CD4-positive, alpha-beta T cell treated with Interleukin-15 for 1 hour (primary cell): ENCODE results near the gene NR1I2.

ENCODE experiments used
- DNase-seq: peaks from one replicate; pipeline ENCODE4 v3.0.0-alpha.2; 2020

The NR1I2 gene

DNA sequence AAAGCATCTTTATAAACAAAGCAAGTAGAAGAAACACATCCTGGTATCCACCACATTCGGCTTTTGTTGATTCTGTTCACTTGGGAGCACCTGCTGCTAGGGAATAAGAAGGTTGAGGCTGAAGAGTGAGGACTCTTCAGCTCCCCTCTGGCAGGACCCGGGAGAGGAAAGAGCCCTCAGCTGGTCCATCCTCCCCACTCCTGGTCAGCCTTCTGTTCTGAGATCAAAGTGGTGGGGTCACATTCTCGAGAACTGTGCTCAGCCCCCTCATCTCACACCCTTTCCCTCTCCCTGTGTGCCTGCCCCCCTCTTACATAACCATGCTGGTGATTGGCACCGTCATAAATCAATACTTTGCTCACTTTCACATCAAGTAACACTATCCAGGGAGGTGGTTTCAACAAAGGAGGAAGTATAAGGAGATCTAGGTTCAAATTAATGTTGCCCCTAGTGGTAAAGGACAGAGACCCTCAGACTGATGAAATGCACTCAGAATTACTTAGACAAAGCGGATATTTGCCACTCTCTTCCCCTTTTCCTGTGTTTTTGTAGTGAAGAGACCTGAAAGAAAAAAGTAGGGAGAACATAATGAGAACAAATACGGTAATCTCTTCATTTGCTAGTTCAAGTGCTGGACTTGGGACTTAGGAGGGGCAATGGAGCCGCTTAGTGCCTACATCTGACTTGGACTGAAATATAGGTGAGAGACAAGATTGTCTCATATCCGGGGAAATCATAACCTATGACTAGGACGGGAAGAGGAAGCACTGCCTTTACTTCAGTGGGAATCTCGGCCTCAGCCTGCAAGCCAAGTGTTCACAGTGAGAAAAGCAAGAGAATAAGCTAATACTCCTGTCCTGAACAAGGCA is at the start of gene NR1I2:
TSS of gene NR1I2 (plus strand) at position 772 of the 869 bp plus-strand sequence.
- DNase-seq, result no peak

- DNase-seq, result no peak
Measured at GRCh38 chr3:119733812-119734211, 48.1 kb upstream of the NR1I2 start.

DNA sequence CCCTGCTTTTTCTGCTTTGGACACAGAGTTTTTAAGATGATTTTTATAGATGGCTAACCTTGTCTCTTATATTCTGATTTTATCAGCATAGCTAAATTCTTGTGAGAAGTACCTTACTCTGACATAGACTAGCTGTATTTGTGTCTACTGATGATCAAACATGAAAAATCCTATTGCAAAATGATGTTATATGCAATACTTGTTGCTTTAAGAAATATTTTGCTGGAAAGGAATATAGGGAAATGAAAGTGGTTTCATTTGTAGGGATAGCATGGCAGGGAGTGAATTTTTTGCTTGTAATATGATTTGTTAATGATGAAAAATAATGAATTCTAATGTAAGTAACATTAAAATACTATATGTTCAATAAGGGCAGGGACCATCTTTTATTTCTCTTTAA is 43.2 kb upstream of the NR1I2 start:
- no peak for DNase-seq

DNA sequence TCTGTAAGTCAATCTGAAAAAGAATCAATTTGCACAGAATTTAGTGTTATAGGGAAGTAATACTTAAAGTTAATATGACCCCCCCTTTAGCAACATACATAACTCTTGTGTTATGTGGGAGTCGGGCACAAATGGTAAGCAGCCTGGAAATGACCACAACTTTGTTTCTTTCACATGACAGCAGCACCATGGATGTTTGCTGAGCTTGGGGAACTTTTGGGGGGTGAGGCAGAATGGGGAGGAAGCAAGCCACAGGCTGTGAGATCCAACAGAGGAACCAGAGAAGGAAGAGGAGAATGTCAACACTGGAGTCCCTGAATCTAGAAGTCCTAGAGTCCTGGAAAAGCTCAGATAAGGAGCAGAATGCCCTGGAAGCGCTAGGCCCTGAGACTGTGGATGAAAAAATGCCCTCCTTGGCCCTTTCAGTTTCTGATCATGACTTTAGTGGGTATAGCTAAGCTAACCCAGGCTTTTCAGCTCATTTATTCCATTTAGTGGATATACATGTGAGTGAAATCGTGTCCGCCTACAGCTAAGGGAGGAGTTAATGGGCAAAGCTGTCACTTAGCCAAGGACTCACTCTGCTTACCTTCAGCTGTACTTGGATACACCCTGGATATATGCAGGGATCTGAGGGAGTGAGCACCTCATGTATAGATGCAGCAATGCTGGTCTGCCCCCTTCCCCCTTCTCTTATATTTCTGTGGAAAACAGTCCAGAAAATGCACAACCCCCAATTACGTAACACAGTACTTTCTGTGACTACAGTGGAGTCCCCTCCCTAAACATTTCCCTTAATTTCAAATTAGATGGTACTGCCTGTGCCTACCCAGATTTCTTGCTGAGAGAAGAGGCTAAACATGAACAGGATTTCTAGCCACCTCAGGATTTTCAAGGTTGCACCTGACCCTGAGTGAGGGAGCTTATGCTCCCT is 40.0 kb upstream of the NR1I2 start:
- no peak for DNase-seq

- DNase-seq, result no peak
Measured at GRCh38 chr3:119743921-119744320, 38.0 kb upstream of the NR1I2 start.

- DNase-seq, result no peak
Measured at GRCh38 chr3:119745942-119746341, 36.0 kb upstream of the NR1I2 start.

DNA sequence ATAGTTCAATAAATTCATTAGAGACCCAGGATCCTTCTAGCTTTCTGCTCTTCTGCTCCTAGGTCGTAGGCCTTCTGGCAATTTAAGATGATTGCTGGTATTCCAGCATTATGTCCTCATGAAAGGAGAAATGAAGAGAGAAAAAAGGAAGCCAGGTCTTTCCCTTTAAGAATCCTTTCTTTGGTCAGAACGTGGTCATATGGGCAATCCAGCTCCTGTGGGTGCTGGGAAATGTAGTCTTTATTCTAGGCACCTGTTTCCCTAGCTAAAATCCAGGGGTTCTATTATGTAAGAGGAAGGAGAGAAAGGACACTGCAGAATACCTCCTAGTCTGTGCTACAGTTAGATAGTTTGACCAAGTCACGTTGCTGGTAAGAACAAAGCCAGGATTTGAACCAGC is 35.5 kb upstream of the NR1I2 start:
- DNase-seq, result no peak

DNA sequence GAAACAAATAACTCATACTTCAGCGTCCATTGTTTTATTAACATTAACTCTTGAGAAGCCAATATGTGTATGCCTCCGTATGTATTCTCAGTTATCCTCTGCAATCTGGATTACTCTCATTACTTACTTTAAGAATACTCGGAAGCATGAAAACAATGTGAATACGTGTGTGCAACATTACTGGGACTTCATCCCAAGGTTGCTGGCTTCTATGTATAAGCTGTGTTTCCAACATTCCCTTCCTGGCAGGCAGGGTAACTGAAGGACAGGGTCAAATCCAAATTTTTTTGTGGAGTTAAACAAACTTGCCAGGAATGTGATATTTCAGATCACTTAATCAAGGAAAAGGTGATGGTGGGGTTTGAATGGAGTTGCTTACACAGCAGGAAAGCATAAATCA is 34.5 kb upstream of the NR1I2 start:
- DNase-seq, result no peak

DNA sequence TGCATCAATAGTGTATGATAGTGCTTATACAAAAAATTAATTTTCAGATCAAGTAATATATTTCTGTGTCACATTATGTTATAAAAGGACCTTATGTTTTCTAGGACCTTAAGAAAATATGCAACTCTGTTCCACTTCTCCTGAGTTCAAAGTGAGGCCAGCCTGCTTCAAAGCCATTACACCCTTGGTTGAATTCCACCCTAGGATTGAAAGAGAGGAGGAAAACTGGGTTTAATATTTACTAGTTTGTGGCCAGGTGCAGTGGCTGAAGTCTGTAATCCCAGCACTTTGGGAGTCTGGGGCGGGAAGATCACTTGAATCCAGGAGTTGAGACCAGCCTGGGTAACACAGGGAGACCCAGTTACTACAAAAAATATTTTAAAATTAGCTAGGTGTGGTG is 32.9 kb upstream of the NR1I2 start:
- no peak for DNase-seq

DNA sequence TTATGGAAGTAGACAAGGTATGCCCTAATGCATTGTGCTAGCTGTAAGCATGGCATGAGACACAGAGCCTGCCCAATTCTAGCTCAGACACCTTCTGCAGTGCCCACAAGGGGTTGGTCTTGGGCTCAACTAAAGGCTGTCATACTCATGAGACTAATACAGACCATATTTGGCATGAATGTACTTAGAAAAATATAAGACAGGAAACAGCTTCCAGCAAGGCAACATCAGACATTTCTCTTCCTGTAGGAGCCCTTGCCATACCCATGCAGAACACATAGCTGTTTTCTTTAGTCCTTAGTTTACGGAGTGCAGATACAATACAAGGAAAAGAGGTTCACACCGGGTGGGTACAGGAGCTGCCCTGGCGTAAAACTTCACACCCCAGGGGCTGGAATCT is 30.5 kb upstream of the NR1I2 start:
- no peak for DNase-seq

GRCh38 chr3:119759962-119760361 is 21.9 kb upstream of the NR1I2 start:
- no peak for DNase-seq

DNA sequence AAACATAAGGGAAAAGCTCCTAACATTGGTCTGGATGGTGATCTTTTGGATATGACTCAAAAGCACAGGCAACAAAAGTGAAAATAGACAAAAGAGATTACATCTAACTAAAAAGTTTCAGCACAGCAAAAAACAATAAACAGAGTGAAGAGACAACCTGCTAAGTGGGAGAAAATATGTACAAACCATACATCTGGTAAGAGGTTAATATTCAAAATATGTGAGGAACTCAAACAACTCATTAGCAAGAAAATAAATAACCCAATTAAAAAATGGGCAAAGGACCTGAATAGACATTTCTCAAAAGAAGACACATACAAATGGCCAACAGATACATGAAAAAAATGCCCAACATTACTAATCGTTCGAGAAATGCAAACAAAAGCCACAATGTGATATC is 19.0 kb upstream of the NR1I2 start:
- DNase-seq, result no peak

DNA sequence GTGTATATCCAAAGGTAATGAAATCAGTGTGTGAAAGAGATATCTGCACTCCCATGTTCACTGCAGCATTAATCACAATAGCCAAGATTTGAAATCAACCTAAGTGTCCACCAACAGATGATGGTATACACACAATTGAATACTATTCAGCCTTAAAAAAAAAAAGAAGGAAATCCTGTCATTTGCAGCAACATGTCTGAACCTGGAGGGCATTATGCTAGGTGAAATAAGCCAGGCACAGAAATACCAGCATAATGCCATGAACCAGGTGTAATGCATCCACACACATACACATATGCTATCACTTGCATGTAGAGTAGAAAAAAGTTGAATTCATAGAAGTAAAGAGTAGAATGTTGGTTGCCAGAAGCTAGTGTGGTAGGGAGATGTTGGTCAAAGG is 18.4 kb upstream of the NR1I2 start:
- no peak for DNase-seq

DNA sequence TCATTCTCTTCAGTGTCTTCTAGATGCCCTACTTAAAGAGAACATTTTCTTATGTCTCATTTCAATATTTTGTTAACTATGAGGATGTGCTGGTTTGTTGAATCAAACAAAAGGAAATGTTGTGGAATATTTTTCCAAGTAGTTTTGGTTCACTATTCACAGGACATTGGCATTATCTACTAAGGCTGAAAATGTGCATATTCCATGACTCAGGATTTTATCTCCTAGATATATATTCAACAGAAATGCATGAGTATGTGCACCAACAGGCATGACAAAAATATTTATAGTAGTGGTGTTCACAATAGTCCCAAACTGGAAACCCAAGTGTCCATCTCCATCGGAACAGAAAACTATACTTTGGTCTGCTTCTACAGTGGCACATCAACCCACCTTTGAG is 16.7 kb upstream of the NR1I2 start:
- no peak for DNase-seq

DNA sequence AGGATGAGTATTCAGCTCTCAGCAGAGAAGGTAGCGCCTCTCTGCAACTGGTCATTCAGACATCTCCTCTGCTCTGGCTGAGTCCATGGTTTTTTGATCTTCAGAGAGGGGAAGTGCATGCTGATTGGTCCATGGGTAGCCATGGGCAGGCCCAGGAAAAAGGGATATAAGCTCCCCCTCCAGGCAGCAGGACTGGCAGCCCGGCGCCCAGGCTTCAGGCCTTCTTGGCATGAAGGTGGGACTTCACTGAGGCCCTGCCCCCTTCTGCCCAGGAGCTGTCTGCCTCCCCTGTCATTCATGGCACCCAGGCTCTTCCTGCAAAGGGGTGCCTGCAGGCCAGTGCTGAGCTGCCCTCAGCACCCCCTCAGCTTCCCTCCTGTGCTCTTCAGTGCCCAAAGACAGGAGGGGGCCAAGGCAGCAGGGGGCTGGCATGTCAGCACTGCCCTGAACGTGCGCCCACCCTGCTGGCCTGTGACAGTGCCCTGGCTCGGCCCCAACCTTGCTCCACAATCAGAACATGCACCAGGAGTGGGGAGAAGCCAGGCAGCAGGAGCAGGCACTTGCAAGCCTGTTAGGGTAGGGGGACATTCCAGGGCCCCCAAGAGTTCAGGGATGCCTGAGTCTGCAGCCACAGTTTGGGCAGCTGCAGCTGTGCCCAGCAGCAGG is 13.8 kb upstream of the NR1I2 start:
- no peak for DNase-seq

GRCh38 chr3:119768668-119769393 is 13.1 kb upstream of the NR1I2 start:
- DNase-seq, result no peak

- no peak for DNase-seq
Measured at GRCh38 chr3:119769394-119770149, 12.3 kb upstream of the NR1I2 start.

DNA sequence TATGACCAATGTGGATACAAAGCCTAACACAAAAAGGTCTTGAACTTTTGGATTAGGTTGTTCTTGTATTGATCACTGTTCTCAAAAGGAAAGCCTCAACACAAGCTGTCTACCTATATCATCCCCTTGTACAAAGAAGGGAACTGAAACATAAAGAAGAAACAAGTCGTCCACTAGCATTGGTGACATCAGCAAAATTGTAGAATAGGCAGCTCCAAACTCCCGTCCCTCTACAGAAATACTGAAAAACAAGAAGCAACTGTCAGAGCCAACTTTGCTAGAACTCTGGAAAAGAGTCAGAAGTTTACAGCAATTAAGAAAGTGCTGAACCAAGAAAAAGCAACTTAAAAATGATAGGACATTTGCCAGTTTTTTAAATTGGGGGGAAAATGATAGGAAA is 7.5 kb upstream of the NR1I2 start:
- DNase-seq, result no peak

- no peak for DNase-seq
Measured at GRCh38 chr3:119776304-119776703, 5.6 kb upstream of the NR1I2 start.

GRCh38 chr3:119778176-119778575 is 3.7 kb upstream of the NR1I2 start:
- no peak for DNase-seq

GRCh38 chr3:119778811-119779210 is 3.1 kb upstream of the NR1I2 start:
- DNase-seq, result no peak
